GM18526 (cell line): ENCODE data around the gene P2RY13.

ENCODE experiments used
- POLR2A ChIP-seq: IDR thresholded peaks from 3 replicates; pipeline ENCODE4 v1.6.1; 2011; ENCODE audit not compliant: insufficient read length; ENCODE audit errors: extremely low read depth

Gene P2RY13

GRCh38 chr3:151329363-151329762, at the start of gene P2RY13:
Gene P2RY13 (minus strand): TSS chr3:151329549. CDS start chr3:151329528, 21 bp downstream.
- no peak for TF ChIP-seq POLR2A

DNA sequence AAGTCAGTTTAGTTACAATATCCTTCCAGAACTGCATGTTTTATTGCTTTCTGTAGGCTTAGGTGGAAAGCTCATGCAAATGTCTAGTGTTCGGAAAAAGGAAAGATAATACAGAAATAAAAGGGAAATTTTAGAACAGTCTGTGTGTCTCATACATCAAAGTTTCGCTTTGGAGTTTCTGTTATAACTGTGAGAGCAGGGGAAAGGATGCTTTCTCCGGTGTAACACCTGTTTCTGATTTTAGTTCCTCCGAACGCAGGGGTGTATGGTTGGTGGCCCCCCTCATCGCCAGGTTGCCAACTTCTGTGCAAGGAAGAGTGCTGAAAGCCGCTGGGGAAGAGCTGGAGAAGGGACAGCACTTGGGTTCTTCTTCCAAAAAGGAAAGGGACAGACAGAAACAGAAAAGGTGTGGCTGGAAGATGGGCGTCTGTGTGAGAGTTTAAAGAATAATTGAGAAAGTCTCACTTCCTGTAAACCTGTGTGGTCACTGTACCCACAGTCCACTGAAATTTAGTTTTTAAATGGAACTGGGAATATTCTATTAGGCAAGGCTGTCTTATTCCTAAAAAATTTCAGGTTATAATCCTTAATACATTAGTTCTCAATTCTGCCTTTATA, 48.5 kb upstream of the P2RY13 start:
- TF ChIP-seq POLR2A, result no peak

GRCh38 chr3:151372063-151372820, 42.9 kb upstream of the P2RY13 start:
- TF ChIP-seq POLR2A, result no peak

GRCh38 chr3:151371526-151371925, 42.2 kb upstream of the P2RY13 start:
- no peak for TF ChIP-seq POLR2A

GRCh38 chr3:151367448-151367847, 38.1 kb upstream of the P2RY13 start:
- TF ChIP-seq POLR2A, result no peak

DNA sequence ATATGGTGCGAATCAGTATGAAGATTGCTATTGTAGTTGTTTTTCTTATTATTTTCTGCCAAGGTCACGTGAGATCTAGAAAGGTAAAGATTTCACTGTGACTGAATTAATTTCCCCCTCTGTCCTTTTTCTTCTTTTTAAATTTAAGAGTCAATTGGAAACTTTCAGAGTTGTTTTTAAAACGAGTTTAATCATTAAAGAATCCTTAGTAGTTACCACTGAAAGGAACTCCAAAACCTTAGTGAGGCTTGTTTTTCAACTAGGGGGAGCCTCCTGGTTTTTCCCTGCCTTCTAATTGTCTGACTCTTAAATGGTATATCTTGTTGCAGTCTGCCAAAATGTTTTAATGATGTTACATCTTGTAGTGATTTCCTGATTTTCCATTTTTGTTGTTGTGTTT, 37.6 kb upstream of the P2RY13 start:
- TF ChIP-seq POLR2A, result no peak

DNA sequence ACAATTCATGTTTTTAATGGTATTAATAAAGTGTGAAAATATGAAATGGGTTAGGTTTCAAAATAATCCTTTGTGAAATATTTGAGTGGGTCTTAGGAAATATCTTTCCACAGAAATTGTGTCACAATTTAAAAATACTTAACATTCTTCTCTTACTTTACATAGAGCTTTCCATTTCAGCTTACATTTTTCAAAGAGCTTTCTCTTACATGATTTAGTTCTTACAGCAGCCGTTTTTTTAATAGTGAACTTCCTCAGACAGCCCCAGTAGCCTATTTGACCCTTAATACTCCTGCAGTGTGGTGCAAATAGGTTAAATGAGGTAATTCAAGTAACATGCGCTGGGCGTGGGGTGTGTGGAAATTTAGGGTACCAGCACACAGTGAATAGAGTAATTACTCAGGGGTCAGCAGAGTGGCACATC, 33.4 kb upstream of the P2RY13 start:
- no peak for TF ChIP-seq POLR2A

- TF ChIP-seq POLR2A, result no peak
Observed at GRCh38 chr3:151357463-151357850, 28.1 kb upstream of the P2RY13 start.

DNA sequence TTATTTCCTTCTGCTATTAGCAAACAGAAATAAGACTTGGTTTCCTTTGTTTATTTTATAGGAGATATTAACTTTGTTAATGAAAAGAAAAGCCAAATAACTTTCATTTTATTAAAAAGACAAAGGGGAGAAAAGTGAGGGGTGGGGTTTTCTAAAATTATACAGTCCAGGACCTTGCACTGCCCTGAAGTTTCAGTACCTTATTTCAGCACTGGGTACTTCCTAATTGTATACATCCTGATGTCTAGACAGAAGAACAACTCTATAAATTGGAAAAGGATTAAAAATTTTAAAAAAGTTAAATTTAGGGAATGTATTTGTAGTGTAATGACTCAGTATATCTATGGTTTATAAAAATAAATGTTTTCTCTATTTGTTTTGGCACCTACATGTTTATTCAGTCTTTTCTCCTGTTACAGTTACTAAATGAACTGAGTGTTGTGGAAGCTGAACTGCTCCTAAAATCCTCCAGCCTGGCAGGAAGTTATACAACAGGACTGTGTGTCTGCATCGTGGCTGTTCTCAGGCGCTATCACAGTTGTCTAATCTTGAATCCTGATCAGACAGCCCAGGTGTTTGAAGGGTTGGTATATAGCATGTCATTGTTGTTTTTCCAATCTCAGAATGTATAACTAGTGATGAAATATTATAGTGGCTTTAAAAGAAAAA, 27.6 kb upstream of the P2RY13 start:
- no peak for TF ChIP-seq POLR2A

DNA sequence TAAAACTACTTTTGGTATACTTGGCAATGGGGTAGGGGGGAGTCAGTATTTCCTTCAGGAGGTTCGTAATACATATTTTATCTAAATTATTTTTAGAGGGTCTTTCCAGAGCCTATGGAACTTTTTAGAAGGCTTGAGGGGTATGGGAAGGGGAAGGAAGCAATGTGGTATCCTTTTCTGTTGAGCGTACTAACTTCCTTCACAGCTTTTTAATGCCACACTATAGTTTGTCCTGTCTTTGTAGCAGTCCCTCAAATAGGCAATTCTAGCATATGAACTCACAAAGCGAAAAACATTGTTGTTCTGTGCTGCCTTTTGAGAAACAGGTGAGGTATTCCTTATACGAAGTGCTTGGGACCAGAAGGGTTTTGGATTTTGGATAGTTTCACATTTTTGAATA, 22.3 kb upstream of the P2RY13 start:
- TF ChIP-seq POLR2A, result no peak

DNA sequence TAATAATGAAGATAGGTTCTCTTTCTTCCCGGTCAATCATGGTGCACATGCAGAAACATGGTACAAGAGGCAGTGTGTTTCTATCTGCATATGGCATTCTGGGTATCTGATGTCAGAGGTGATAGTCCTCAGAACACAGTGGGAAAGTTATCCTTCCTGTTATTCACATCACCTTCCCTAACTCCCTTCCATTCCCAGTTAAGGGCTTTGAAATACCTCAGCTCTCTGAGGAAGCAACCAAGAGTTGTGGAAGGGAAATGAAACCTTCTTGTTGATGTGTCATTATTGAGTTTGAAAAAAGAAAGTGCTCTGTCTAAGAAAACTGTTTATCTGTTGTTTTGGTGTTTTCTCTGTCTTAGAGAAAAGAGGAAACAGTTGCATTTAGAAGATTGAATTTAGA, 21.9 kb upstream of the P2RY13 start:
- TF ChIP-seq POLR2A, result no peak

GRCh38 chr3:151350656-151351055, 21.3 kb upstream of the P2RY13 start:
- TF ChIP-seq POLR2A, result no peak

- no peak for TF ChIP-seq POLR2A
Observed at GRCh38 chr3:151347432-151347831, 18.1 kb upstream of the P2RY13 start.

DNA sequence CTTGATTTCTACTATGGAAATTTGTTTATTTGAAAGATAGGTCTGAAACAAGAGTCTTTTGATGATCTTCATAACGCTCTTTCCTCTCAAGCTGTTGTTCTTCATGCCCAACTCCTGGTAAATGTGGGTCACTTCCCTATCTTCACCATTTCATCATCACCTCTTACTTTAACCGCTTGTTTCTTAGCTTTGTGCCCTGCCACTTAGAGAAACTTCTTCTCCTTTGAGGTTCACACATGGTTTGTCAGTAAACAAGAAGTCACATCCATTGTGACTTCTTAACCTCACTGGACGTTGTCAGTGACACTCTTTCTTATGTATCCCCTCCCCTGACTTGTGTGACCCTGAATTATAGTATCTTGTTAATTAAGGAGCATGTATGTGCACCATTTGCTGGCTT, 16.9 kb upstream of the P2RY13 start:
- TF ChIP-seq POLR2A, result no peak

GRCh38 chr3:151345859-151346258, 16.5 kb upstream of the P2RY13 start:
- no peak for TF ChIP-seq POLR2A

- TF ChIP-seq POLR2A, result no peak
Observed at GRCh38 chr3:151331696-151332095, 2.3 kb upstream of the P2RY13 start.
